NCI-H1930 (cell line): ENCODE measurements around the gene MBLAC2.

Experiments
- DNase-seq, 2 experiments: peaks; one replicate each; lab custom pipeline; 2025; lab: John Stamatoyannopoulos, UW

Gene MBLAC2

GRCh38 chr5:90474235-90475107 lies at the start of gene MBLAC2, which contains the start of gene POLR3G:
MBLAC2 (minus strand) TSS chr5:90474771; CDS start chr5:90474292, 479 bp downstream.
POLR3G (plus strand) TSS chr5:90474864; CDS start chr5:90485568, 10,704 bp downstream.
- DNase-seq, result peak; percentile 79

GRCh38 chr5:90519081-90519480 lies 44.5 kb upstream of the MBLAC2 start:
- peak in 1 of 2 experiments; percentile 89 for DNase-seq

DNA sequence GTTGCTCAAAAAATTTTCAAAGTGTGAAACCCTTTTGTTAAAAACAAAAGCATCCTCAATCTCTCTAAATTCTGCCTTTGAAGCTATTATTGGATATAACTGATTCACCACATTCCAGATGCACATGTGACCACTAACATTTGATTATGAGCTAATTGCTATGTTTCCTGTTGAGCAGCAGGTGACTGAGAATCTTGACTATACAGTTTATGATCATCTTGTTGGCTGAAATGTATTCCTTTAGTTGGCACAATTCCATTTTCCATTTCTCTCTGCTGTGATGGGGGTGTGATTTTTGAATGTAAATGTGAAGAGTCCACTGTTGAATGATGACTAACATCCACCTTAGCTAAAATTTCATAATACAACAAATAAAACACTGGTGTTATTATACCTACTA lies 44.1 kb upstream of the MBLAC2 start:
- DNase-seq, result peak; percentile 70 to 89

GRCh38 chr5:90514520-90514919 lies 39.9 kb upstream of the MBLAC2 start:
- no peak for DNase-seq

DNA sequence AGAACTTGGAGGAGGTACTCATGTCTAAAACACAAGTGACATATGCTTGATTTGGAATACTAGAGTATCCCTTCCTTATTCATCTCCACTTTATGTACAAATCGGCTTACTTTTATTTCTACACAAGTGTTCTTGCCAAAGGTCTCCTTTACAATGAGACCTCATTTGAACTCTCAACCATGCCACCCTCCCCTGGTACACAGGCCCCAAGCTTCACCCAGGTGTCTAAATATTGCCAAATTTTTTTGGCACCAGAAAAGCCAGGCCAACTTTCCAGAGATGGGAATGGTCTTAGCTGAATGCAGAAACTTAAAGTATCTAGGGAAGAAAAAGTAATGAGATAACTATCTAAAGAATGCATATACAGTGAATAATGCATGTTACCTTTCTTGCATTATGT lies 35.9 kb upstream of the MBLAC2 start:
- DNase-seq, result no peak

DNA sequence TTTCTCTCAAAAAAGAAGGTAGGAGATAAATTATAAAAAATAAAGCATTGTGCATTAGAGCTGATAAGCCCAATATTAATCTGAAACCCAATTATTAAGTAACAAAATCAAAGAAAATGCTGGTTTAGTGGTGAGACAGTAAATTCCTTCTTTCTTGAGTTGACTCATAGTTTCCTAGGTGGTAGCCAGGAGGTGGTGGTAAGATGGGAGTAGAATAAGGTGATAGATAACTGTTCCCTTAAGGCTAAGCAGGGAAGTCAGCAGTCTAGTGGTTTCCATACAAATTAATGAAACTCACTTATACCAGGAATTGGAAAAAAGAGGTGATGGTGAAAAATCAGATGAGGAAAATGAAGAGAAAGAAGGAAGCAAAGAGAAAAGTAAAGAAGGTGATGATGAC lies 31.6 kb upstream of the MBLAC2 start:
- no peak for DNase-seq

DNA sequence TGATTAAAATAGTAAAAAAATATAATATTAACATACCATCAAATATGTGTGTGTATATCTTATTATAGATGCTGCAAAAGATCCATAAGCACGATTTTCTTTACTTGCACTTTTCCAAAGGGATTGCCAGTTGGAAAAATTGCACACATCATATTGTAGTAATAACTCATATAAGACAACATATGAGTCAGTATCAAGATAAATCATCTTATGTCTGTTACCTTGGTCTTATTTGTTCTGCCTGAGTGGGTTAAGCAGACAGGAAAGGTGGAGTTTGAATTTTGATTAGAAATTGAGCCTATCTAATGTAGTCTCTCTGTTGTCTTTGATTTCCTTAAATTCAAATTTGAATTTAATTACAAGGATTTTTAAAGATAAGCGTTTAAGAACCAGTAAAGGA lies 30.2 kb upstream of the MBLAC2 start:
- DNase-seq, result no peak

DNA sequence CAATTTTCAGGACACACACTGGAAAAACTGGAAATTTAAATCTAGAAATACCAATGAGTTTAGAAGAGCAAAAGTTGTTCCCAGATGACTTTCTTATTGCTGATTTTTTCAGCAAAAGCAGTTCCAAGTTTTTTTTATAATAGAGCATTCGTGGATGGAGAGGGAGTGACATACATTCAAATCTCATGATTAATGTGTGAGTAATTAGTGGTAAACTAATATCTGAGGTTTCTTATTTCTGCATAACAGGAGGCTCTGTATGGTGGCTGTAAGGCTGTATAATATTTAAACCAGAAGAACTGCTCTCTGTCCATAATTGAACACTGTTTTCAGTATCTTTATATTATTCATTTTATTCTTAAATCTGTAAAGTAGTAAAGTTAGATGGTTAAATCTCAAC lies 29.0 kb upstream of the MBLAC2 start:
- no peak for DNase-seq

DNA sequence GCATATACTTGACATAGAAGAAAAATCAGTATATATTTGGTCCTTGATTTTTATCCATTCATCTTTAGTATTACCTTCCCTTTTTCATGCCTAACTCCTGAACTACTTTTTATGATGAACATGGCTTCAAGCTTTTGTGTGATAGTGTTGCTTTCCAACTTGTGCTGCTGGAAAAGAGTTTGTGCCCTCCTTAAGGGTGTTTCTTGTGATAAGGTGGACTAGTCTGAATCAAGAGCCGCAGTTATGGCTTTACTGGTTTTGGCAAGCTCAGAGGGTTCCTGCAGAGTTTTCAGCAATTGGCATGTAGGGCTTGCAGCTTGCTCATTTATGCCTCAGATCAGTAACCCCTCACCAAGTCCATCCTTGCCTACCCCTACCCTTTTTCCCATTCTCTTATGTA lies 20.6 kb upstream of the MBLAC2 start:
- no peak for DNase-seq

DNA sequence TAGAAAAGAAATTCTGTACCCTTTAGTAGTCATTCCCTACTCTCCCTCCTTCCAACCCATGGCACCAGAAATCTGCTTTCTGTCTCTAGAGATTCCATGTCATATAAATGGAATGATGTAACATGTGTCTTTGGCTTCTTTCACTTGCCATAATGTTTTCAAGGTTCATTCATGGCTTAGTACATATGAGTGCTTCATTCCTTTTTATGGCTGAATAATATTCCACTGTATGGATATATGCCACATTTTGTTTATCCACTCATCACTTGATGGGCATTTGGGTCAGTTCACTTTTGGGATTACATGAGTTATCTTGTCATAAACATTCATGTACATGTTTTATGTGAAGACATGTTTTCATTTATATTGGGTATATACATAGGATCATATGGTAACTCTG lies 19.5 kb upstream of the MBLAC2 start:
- no peak for DNase-seq

GRCh38 chr5:90488791-90489190 lies 14.2 kb upstream of the MBLAC2 start:
- DNase-seq, result no peak

DNA sequence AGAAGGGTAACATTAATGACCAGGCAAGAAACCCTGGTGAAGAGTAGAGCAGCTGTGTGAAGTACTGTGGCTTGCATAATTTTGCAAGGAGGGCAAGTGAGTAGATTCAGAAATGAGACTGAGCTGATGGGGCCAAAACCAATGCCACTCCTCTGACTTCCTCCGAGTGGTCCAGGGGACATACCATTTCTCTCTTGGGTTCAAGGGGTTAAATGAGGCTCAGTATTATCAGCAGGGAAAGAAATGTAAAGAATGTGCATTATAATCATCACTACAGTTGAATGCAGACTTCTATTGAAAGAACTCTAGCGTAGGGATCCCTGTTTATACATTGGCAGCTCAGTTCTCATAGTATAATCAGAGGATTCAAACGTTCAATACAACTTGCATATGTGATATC lies 10.0 kb upstream of the MBLAC2 start:
- no peak for DNase-seq

GRCh38 chr5:90483206-90483605 lies 8.6 kb upstream of the MBLAC2 start:
- DNase-seq, result no peak

GRCh38 chr5:90480699-90481098 lies 6.1 kb upstream of the MBLAC2 start:
- no peak for DNase-seq

DNA sequence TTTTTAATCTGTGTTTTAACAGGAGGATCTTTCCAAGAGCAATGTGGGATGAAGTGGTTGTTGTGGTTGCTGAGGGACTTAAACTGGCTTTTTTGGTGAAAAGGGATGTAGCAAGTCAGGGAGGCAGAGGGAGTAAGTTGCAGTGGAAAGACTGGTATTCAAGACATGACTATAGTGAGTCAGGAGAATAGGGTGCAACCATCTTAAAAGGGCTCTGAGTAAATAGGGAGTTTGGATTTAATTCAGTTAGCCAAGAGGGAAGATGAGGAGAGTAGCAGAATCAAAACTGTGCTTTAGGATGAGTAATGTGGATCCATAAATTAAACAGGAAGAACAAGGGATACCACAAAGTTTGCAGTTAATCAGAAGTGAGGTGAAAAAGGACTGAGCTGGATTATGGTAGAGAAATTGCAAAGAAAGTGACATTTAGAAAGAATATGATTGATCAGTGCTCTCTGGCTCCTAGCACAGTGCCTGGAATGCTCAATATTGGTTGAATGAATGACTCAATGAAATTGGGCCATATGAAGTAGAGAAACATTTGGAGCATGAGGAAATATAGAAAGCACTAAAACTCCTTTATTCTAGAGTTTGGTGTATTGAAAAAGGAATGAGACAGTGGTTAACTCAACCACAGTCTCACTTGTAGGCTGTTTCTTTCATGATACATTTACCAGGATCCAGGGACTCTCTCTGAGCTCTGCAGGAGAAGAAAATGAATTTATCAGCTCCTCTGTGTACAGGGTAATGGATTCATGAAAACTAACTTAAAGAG lies 5.2 kb upstream of the MBLAC2 start:
- no peak for DNase-seq

GRCh38 chr5:90477621-90478215 lies 3.1 kb upstream of the MBLAC2 start:
- DNase-seq, result no peak

DNA sequence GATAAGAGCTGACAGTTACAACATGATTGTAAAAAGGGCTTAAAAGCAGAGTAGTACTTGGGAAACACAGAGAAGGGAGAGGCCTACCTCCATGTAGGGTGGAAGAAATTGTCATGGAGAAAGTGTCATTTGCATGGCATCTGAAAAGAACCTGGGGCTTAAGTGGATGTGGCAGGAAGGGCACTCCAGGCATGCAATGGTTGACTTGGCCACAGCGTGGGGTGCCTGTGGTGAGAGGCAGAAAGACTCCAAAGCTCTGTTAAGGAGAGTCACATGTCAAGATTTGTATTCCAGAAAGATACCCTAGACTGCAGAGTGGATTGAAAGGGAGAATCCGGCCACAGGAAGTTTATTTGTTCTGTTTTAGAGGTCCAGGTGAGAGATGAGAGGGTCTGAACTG lies 2.5 kb upstream of the MBLAC2 start:
- no peak for DNase-seq

GRCh38 chr5:90476391-90476790 lies 1.8 kb upstream of the MBLAC2 start:
- no peak for DNase-seq

DNA sequence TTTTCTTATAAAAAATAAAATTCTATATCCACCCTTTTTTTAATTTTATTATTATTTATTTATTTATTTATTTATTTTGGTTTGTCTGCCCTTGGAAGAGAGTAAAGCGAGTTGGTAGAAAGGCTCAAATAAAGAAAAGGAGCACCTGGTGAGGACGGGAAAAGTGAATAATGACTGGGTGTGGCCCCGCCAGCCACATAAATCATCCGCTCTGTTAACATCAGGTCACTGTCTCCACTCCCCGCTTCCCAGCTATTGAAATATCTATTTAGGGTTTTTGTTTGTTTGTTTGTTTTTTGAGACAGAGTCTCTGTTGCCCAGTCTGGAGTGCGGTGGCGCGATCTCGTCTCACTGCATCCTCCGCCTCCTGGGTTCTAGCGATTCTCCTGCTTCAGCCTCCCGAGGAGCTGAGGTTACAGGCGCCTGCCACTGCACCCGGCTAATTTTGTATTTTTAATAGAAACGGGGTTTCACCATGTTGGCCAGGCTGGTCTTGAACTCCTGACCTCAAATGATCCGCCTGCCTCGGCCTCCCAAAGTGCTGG lies 937 bp upstream of the MBLAC2 start:
- DNase-seq, result no peak

- DNase-seq, result no peak
These were observed 956 bp downstream of the MBLAC2 start for GRCh38 chr5:90473396-90474234.

DNA sequence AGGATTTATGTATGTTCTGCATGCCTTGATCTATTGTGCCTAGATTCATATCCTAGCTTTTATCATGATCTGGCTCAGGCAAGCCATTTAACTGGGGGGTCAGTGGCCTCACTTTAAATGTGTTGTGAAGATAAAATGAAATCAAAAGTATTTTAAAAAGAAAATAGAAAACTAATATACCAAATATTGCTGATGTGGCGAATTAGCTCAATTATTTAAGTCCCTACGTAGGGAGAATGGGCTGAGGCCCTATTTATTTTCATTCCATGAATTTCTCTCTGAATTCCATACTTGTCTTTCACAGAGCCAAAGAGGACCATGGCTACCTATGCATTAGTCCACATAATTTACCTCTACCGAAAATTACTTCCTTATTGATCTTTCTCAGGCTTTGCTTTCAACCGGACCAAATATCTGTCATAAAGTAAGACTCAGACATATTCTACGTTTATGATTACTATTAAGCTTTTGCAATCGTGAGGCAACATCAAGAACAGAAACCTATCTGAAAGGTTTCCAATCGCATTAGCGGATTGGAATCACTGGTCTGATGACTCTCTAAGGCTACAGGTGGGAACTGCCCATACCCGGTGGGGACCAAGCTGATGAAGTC lies 1.7 kb downstream of the MBLAC2 start:
- no peak for DNase-seq
